Parathyroid adenoma (tissue), 2 donors: Measurements from ENCODE around the gene HMX3.

Source experiments
- H2AFZ ChIP-seq: fragments of 300-600 bp; sonication (generic); one replicate; pipeline ENCODE4 v1.7.0; 2017; ENCODE audit warnings: antibody characterized with exemption, mild to moderate bottlenecking
- H3K27ac ChIP-seq: fragments of 300-600 bp; sonication (generic); one replicate; pipeline ENCODE4 v1.7.0; 2017
- H3K27me3 ChIP-seq: fragments of 300-600 bp; sonication (generic); one replicate; pipeline ENCODE4 v1.7.0; 2017; ENCODE audit warnings: low read length; ENCODE audit not compliant: control insufficient read depth, insufficient read depth
- H3K36me3 ChIP-seq: fragments of 300-600 bp; sonication (generic); one replicate; pipeline ENCODE4 v1.7.0; 2017; ENCODE audit warnings: low read length; ENCODE audit not compliant: control insufficient read depth, insufficient read depth
- H3K4me1 ChIP-seq: fragments of 300-600 bp; sonication (generic); one replicate; pipeline ENCODE4 v1.7.0; 2017; ENCODE audit warnings: control low read depth
- H3K4me2 ChIP-seq: fragments of 300-600 bp; sonication (generic); one replicate; pipeline ENCODE4 v1.7.0; 2017; ENCODE audit warnings: low read length
- H3K4me3 ChIP-seq: fragments of 300-600 bp; sonication (generic); one replicate; pipeline ENCODE4 v1.7.0; 2017; ENCODE audit warnings: low read depth, low read length
- H3K79me2 ChIP-seq: fragments of 300-600 bp; sonication (generic); one replicate; pipeline ENCODE4 v1.7.0; 2017; ENCODE audit warnings: control low read depth
- H3K9ac ChIP-seq: fragments of 300-600 bp; sonication (generic); one replicate; pipeline ENCODE4 v1.7.0; 2017; ENCODE audit warnings: mild to moderate bottlenecking
- H3K9me3 ChIP-seq: fragments of 300-600 bp; sonication (generic); one replicate; pipeline ENCODE4 v1.7.0; 2017; ENCODE audit warnings: low read length; ENCODE audit not compliant: control insufficient read depth
- TF ChIP-seq, protein P1 (sequence below): fragments of 300-600 bp; sonication (generic); IDR thresholded peaks from one replicate; pipeline ENCODE4 v1.7.0; 2017; ENCODE audit warnings: antibody characterized with exemption, mild to moderate bottlenecking
- donor health status: primary hyperparathyroidism.

Gene HMX3

DNA sequence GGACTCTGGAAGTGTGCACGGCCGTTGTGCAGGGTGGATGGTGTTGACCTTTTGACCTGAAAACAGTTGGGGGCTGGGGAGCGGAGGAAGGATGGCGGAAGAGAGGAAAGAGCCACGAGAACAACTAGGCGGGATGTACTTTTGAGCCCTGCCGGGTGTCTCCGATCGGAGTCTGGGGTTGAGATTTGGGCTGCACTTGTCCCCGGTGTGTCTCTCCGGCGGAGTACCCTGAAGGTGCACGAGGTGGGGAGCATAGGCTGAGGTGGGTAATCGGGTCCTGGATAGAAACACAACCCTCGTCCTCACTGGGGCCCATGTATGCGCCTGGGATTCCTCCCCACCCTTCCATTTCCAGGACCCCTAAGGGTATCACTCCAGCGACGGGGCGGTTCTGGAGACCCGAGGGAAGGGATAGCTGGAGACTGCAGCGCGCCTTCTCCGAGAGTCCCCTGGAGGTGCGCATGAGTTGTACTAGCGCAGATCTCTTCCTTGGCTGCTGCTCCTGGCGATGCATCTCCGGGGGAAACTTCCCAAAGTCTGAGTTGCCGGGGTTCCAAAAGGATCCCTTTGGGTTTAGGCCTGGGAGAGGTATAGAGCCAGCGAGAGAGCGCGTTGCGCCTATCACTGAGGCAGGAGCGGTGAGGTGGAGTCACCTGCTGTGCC is 7.5 kb downstream of the HMX3 start:
- no peak overlapping the region for H3K4me3 ChIP-seq
- H3K9ac ChIP-seq, result no peak overlapping the region
- no peaks in the 10 kb centered on the region for H3K9me3 ChIP-seq
- no peak overlapping the region for H2AFZ ChIP-seq
- no peak overlapping the region for H3K27ac ChIP-seq
- no peaks in the 10 kb centered on the region for H3K79me2 ChIP-seq
- TF ChIP-seq, protein P1, sequence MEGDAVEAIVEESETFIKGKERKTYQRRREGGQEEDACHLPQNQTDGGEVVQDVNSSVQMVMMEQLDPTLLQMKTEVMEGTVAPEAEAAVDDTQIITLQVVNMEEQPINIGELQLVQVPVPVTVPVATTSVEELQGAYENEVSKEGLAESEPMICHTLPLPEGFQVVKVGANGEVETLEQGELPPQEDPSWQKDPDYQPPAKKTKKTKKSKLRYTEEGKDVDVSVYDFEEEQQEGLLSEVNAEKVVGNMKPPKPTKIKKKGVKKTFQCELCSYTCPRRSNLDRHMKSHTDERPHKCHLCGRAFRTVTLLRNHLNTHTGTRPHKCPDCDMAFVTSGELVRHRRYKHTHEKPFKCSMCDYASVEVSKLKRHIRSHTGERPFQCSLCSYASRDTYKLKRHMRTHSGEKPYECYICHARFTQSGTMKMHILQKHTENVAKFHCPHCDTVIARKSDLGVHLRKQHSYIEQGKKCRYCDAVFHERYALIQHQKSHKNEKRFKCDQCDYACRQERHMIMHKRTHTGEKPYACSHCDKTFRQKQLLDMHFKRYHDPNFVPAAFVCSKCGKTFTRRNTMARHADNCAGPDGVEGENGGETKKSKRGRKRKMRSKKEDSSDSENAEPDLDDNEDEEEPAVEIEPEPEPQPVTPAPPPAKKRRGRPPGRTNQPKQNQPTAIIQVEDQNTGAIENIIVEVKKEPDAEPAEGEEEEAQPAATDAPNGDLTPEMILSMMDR, result no peak
- H3K4me1 ChIP-seq, result no peaks in the 10 kb centered on the region
- H3K27me3 ChIP-seq, result peaks cover 8% of the 10 kb centered on the region
- H3K4me2 ChIP-seq, result no peak overlapping the region
- H3K36me3 ChIP-seq, result no peaks in the 10 kb centered on the region

GRCh38 chr10:123143825-123144168 is 8.0 kb downstream of the HMX3 start:
- H3K4me3 ChIP-seq, result no peak overlapping the region
- H3K4me2 ChIP-seq, result no peak overlapping the region
- H2AFZ ChIP-seq, result no peak overlapping the region
- no peak overlapping the region for H3K9ac ChIP-seq
- no peak overlapping the region for H3K27ac ChIP-seq
- H3K36me3 ChIP-seq, result no peaks in the 10 kb centered on the region
- H3K79me2 ChIP-seq, result no peaks in the 10 kb centered on the region
- no peaks in the 10 kb centered on the region for H3K4me1 ChIP-seq
- TF ChIP-seq, protein P1, result no peak
- H3K27me3 ChIP-seq, result peaks cover 8% of the 10 kb centered on the region
- H3K9me3 ChIP-seq, result no peaks in the 10 kb centered on the region

DNA sequence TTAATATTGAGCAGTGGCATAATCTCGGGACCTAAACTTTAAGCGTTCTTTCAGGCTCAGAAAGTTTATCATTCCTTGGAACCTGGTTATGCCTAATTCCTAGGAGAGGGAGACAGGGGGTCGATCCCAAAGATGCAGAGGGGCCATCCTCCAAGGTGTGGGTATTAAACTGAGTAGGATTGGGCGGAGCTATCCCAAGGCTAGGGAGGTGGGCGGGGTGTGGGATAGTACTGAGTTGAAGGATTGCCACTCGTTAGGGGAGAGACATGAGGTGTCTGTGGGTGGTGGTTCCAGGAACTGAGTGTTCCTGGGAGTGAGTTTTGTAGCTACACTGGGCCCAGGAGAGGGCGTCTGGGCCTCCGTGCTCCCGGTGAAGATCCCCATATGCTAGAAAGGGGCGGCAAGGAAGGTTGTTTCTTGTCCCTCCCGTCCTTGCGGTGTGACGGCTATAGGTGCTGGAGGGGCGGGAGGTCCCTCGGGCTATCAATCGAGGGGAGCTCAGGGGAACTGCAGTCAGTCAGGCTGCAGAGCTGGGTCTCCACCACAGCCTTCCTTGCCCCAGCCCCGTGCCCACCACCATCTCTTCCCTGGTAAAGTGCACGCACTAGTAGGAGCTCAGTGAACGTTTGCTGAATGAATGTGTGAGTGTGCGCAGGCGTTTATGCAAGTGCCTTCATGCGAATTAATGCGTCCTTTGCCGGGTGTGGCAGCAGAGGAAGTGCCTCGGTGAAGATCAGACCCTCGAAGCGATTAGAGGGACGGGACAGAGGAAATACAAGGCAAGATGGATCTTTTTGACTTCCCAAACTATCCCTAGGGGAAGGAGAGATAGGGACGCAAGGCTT is 9.1 kb downstream of the HMX3 start:
- TF ChIP-seq, protein P1, result no peak
- no peaks in the 10 kb centered on the region for H3K79me2 ChIP-seq
- H3K27me3 ChIP-seq, result peaks cover 9% of the 10 kb centered on the region
- no peak overlapping the region for H3K4me2 ChIP-seq
- H3K4me1 ChIP-seq, result no peaks in the 10 kb centered on the region
- no peak overlapping the region for H3K27ac ChIP-seq
- H3K4me3 ChIP-seq, result no peak overlapping the region
- H3K36me3 ChIP-seq, result no peaks in the 10 kb centered on the region
- no peak overlapping the region for H3K9ac ChIP-seq
- H2AFZ ChIP-seq, result no peak overlapping the region
- no peaks in the 10 kb centered on the region for H3K9me3 ChIP-seq

- H3K36me3 ChIP-seq, result no peaks in the 10 kb centered on the region
- no peak overlapping the region for H3K4me3 ChIP-seq
- no peak overlapping the region for H3K9ac ChIP-seq
- H3K4me2 ChIP-seq, result no peak overlapping the region
- H3K4me1 ChIP-seq, result no peaks in the 10 kb centered on the region
- no peak overlapping the region for H2AFZ ChIP-seq
- no peaks in the 10 kb centered on the region for H3K79me2 ChIP-seq
- TF ChIP-seq, protein P1, result no peak
- peaks cover 13% of the 10 kb centered on the region for H3K27me3 ChIP-seq
- H3K9me3 ChIP-seq, result no peaks in the 10 kb centered on the region
- no peak overlapping the region for H3K27ac ChIP-seq
Observed at GRCh38 chr10:123145542-123146012, 9.8 kb downstream of the HMX3 start.
